GM19099 (cell line): ENCODE data around the gene THSD4.

Experiments used
- POLR2A ChIP-seq: IDR thresholded peaks from 3 replicates; pipeline ENCODE4 v1.6.1; 2011; ENCODE audit warnings: low read depth; ENCODE audit not compliant: insufficient read length; ENCODE audit errors: extremely low read depth

THSD4 gene

DNA sequence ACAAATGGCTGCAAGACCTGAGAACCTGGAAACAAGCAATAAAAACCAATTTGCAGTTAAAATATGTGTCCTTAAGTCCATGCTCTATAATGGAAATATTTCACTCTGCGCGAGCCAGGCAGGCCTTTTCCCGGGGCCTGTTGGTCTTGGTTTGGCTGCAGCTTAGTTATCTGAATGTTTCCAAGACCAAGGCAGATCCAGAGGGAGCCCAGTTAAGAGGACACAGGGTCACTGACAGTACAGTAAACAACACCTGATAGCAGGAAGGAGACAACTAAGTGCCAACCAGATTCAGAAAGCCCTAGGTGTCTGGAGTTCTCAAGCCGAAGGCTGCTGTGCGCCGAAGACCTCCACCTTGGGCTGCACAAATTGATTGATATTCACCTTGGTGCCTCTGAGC lies 32.8 kb downstream of the THSD4 start:
- TF ChIP-seq POLR2A = no peak

- no peak for TF ChIP-seq POLR2A
These were observed 34.6 kb downstream of the THSD4 start for GRCh38 chr15:71149646-71150557.

DNA sequence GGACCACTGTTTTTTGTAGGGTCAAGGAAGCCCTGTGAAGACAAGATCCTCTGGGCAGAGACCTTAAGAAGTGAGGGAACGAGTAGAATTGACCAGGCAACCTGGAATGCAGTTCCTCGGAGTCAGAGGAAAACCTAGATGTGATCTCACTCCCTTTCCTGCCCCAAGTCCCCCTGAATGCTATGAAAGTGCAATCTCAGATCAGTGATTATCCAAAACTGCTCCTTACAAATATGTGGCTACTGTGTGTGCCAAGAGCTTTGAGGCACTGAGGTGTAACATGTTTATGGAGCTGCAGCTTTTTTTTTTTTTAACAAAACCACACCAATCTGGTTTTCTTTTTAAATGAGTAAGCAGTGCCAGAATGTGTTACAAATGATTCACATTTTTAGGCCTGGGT lies 35.8 kb downstream of the THSD4 start:
- no peak for TF ChIP-seq POLR2A

GRCh38 chr15:71152542-71152941 lies 37.3 kb downstream of the THSD4 start:
- TF ChIP-seq POLR2A = no peak

GRCh38 chr15:71153823-71154524 lies 38.7 kb downstream of the THSD4 start:
- TF ChIP-seq POLR2A = no peak

DNA sequence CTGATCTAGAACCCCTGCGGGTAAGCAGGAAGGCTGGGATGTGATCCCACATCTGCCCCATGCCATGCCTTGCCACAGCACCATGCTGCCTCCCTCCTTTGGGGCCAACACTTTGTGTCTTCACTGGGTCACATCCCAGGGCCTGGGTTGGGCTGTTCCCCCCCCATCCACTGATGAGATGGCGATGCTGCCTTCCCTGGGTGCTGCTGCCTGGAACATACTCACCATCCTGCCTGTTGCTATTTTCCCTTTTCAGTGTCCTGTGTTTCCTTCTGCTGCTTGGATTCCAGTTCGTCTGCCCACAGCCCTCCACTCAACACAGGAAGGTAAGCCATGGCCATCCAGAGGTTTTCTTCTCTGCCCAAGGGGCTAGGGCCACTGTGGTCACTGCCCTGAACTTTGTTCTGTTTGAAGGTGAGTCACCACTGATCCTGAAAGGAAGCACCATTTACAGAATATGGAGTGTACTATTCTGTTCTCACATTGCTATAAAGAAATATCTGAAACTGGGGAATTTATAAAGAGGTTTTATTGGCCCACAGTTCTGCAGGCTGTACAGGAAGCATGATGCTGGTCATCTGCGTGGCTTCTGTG lies 39.4 kb downstream of the THSD4 start:
- TF ChIP-seq POLR2A = no peak

DNA sequence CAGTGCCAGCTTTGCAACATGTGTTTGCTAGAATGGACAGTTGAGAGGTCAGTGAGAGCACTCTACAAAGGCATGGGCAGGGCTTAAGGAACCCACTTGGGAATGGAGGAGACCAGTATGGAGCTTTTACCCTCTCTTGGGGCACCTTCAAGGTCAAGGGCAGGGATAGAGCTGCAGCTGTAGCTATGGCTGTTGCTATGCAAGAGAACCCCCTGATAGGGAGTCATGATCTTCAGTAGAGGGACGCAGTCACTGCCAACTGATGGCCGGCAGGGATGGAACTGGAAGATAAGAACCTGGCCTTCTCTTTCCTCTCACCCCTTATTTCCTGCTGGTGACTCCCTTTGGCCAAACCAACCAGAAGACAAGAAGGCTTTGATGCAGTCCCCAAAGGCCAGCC lies 40.3 kb downstream of the THSD4 start:
- TF ChIP-seq POLR2A = no peak

- TF ChIP-seq POLR2A = no peak
These were observed 45.7 kb downstream of the THSD4 start for GRCh38 chr15:71160976-71161375.

GRCh38 chr15:71162309-71162708 lies 47.0 kb downstream of the THSD4 start:
- TF ChIP-seq POLR2A = no peak

- TF ChIP-seq POLR2A = no peak
These were observed 52.3 kb downstream of the THSD4 start for GRCh38 chr15:71167445-71168165.

- TF ChIP-seq POLR2A = no peak
These were observed 53.0 kb downstream of the THSD4 start for GRCh38 chr15:71168166-71168834.

- no peak for TF ChIP-seq POLR2A
These were observed 54.9 kb downstream of the THSD4 start for GRCh38 chr15:71170163-71170562.

DNA sequence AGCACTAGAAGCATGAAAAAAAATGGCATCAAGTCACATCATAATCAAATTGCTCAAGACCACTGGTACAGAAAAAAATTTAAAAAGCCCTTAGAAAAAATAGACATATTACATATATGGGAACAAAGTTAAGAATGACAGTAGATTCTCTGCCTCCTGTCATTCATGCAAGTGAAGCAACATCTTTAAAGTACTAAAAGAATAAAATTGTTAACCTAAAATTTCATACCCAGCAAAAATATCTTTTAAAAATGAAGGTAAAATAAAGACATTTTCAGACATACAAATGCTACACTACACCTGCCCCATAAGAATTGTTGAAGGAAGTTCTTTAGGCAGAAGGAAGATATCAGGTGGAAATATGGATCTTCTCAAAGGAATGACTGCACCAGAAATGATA lies 55.9 kb downstream of the THSD4 start:
- TF ChIP-seq POLR2A = no peak

GRCh38 chr15:71180986-71181853 lies 65.9 kb downstream of the THSD4 start:
- no peak for TF ChIP-seq POLR2A
